Liver (tissue), 9 donors: Measurements from ENCODE around the gene BNC2. TPM values are rescaled to one million over a fixed set of nuclear protein-coding genes. Genes with fewer than 3 reads are reported as not detected.

Experiments
- DNase-seq: peaks from one replicate; pipeline ENCODE4 v3.0.0-alpha.2; 2017; ENCODE audit warnings: low spot score
- H3K27ac ChIP-seq, 2 donors: one replicate each; pipeline ENCODE4 v1.7.0; 2013; ENCODE audit warnings: inconsistent platforms in 2 of 2, low read length in 2 of 2, control low read depth in 1 of 2, low read depth in 1 of 2, mild to moderate bottlenecking in 1 of 2
- H3K27me3 ChIP-seq, 4 donors: one replicate each; pipeline versions ENCODE4 v1.6.1 to v1.7.0; 2013; ENCODE audit warnings: low read length in 3 of 4, inconsistent platforms in 1 of 4, mild to moderate bottlenecking in 1 of 4, moderate library complexity in 1 of 4; ENCODE audit not compliant: control insufficient read depth in 4 of 4, insufficient read depth in 4 of 4
- H3K36me3 ChIP-seq, 4 donors: one replicate each; pipeline versions ENCODE4 v1.6.1 to v1.7.0; 2013; ENCODE audit warnings: low read length in 3 of 4, mild to moderate bottlenecking in 3 of 4, low read depth in 1 of 4, moderate library complexity in 1 of 4; ENCODE audit not compliant: control insufficient read depth in 4 of 4, insufficient read depth in 3 of 4
- H3K4me1 ChIP-seq, 4 donors: one replicate each; pipeline versions ENCODE4 v1.6.1 to v1.7.0; 2013; ENCODE audit warnings: low read length in 3 of 4, mild to moderate bottlenecking in 3 of 4, moderate library complexity in 1 of 4; ENCODE audit not compliant: control insufficient read depth in 4 of 4, insufficient read depth in 4 of 4
- H3K4me3 ChIP-seq, 3 donors: one replicate each; pipeline versions ENCODE4 v1.6.1 to v1.7.0; 2013; ENCODE audit warnings: low read length in 3 of 3, control low read depth in 1 of 3, low read depth in 1 of 3, mild to moderate bottlenecking in 1 of 3
- H3K9ac ChIP-seq, 2 donors: one replicate each; pipeline ENCODE4 v1.7.0; 2013; ENCODE audit warnings: low read length in 2 of 2, mild to moderate bottlenecking in 2 of 2, moderate library complexity in 2 of 2, control low read depth in 1 of 2, low read depth in 1 of 2
- H3K9me3 ChIP-seq, 4 donors: one replicate each; pipeline versions ENCODE4 v1.6.1 to v1.7.0; 2013; ENCODE audit warnings: low read length in 3 of 4; ENCODE audit not compliant: control insufficient read depth in 4 of 4
- ATF3 ChIP-seq: IDR thresholded peaks from 2 replicates; pipeline ENCODE4 v1.6.1; 2016; ENCODE audit warnings: antibody characterized with exemption
- EGR1 ChIP-seq, 2 donors: IDR thresholded peaks; 2 replicates each; pipeline ENCODE4 v1.6.1; 2016 to 2018; ENCODE audit warnings: antibody characterized with exemption in 2 of 2, low read depth in 2 of 2
- FOXA1 ChIP-seq: IDR thresholded peaks from 2 replicates; pipeline ENCODE4 v1.6.1; 2016; ENCODE audit warnings: antibody characterized with exemption
- FOXA2 ChIP-seq: IDR thresholded peaks from 2 replicates; pipeline ENCODE4 v1.6.1; 2016; ENCODE audit warnings: antibody characterized with exemption
- GABPA ChIP-seq, 2 donors: IDR thresholded peaks in 1 of 2; conservative IDR thresholded peaks in 1 of 2; 2 replicates each; pipeline ENCODE4 v1.6.1; 2016; ENCODE audit warnings: antibody characterized with exemption in 2 of 2, mild to moderate bottlenecking in 1 of 2, moderate library complexity in 1 of 2
- HNF4A ChIP-seq, 2 donors: conservative IDR thresholded peaks; 2 replicates each; pipeline ENCODE4 v1.6.1; 2016; ENCODE audit warnings: antibody characterized with exemption in 2 of 2, mild to moderate bottlenecking in 2 of 2
- HNF4G ChIP-seq: IDR thresholded peaks from 2 replicates; pipeline ENCODE4 v1.6.1; 2016; ENCODE audit warnings: antibody characterized with exemption
- JUND ChIP-seq, 2 donors: IDR thresholded peaks; 2 replicates each; pipeline ENCODE4 v1.6.1; 2016; ENCODE audit warnings: antibody characterized with exemption in 2 of 2
- MAX ChIP-seq: IDR thresholded peaks from 2 replicates; pipeline ENCODE4 v1.6.1; 2016; ENCODE audit warnings: antibody characterized with exemption
- NR2F2 ChIP-seq: IDR thresholded peaks from 2 replicates; pipeline ENCODE4 v1.6.1; 2016; ENCODE audit warnings: antibody characterized with exemption
- RAD21 ChIP-seq, 2 donors: IDR thresholded peaks; 2 replicates each; pipeline ENCODE4 v1.6.1; 2016; ENCODE audit warnings: antibody characterized with exemption in 2 of 2, mild to moderate bottlenecking in 2 of 2
- REST ChIP-seq: IDR thresholded peaks from 2 replicates; pipeline ENCODE4 v1.6.1; 2016; ENCODE audit warnings: antibody characterized with exemption, mild to moderate bottlenecking
- RXRA ChIP-seq, 2 donors: IDR thresholded peaks; 2 replicates each; pipeline ENCODE4 v1.6.1; 2017 to 2018; ENCODE audit warnings: antibody characterized with exemption in 2 of 2, mild to moderate bottlenecking in 1 of 2
- SP1 ChIP-seq: IDR thresholded peaks from 2 replicates; pipeline ENCODE4 v1.6.1; 2018; ENCODE audit warnings: antibody characterized with exemption, mild to moderate bottlenecking
- YY1 ChIP-seq: IDR thresholded peaks from 2 replicates; pipeline ENCODE4 v1.6.1; 2016; ENCODE audit warnings: antibody characterized with exemption, mild to moderate bottlenecking
- WGBS: extraction: QIAGEN DNeasy Blood & Tissue Kit; methylation state at CpG from one replicate; pipeline ENCODE4 v1.1.7; 2013; 5-methylcytosine and 5-hydroxymethylcytosine counted together
- polyA plus RNA-seq, 2 donors: library from polyadenylated mRNA; stranded (reverse) in 1 of 2; unstranded in 1 of 2; fragments of 200-250 nt in 1 of 2; fragments of >200 nt in 1 of 2; fragmentation: Nextera tagmentation in 1 of 2; extraction: Ambion mirVana in 1 of 2; gene quantifications; one replicate each; pipeline versions ENCODE4 v1.2.1 to v1.2.3, GENCODE V29; 2013 to 2015
- total RNA-seq, 2 donors: library from RNA; depleted of rRNA; stranded (reverse); fragments of >200 nt; gene quantifications; one replicate each; pipeline ENCODE4 v1.2.3, GENCODE V29; 2014
- TF ChIP-seq, protein P1 (sequence below): IDR thresholded peaks from 2 replicates; pipeline ENCODE4 v1.6.1; 2016; ENCODE audit warnings: antibody characterized with exemption
- TF ChIP-seq, protein P2 (sequence below): fragments of 150-350 bp; IDR thresholded peaks from 2 replicates; pipeline ENCODE4 v1.5.1; 2017; ENCODE audit warnings: improper control_type of control experiment, low read depth, low read length; ENCODE audit not compliant: missing input control
- donor health status: healthy.
- donor health status: healthy.
- donor health status: healthy.
- donor health status: healthy.
- donor health status: healthy.

The BNC2 gene
- total and polyA plus RNA-seq, 4 donors: 0.07 to 0.67 (median 0.08) TPM

DNA sequence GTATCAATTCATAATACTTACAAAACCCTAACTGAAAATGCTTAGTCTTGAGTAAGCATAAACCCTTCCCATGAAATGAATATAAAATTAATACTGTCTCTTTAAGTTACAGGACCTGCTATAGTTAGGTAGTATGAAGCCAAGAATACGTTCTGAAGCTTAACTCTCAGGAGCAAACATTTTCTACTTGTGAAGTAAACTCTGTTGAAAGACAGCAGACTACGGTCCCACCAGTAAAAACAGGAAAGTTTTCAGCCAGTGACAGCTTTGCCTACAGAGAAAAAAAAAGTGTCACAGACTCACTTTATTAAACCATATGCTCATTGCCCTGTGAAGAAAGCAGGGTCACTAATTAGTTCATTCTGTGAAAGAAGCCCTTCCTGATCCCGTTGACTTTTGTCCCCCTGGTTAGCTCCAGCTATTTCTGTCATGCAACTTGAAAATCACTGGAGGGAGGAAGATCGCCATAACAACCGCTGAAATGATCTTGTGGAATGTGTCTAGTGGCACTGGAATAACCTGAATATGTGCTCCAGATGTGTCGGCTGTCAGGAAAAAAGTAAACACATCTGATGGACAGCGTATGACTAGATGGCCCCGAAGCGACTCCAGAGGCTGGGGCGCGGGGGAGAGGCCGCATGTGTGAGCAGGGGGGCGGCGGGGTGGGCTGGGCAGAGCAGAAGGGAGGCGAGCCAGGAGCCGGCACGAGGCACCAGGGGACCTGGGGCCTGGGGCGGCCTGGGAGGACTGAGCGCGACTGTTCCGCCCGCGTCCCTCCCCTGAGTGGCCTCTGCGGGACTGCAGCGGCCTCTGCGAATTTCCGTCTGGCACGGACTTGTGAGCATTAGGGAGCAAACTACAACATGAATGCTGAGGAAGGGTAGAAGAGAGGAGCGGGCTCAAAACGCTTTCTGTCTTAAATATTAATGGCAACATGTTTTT, 41.9 kb downstream of the BNC2 start:
- Histone ChIP-seq H3K4me3 (no peak overlapping the region), H3K27ac (peak overlapping the region in 1 of 2 donors; percentile 29), H3K4me1 (no peaks in the 10 kb centered on the region), H3K36me3 (no peaks in the 10 kb centered on the region), H3K27me3 (peaks cover 0 to 5% (median 1%) of the 10 kb centered on the region in 4 donors), H3K9me3 (peaks cover 0 to 2% (median 0%) of the 10 kb centered on the region in 4 donors), H3K9ac (no peak overlapping the region)
- 15% methylated on average over 30 of the region's 30 CpGs for WGBS
- DNase-seq: peak; percentile 40
- TF ChIP-seq YY1 (no peak), NR2F2 (peak; percentile 58)

DNA sequence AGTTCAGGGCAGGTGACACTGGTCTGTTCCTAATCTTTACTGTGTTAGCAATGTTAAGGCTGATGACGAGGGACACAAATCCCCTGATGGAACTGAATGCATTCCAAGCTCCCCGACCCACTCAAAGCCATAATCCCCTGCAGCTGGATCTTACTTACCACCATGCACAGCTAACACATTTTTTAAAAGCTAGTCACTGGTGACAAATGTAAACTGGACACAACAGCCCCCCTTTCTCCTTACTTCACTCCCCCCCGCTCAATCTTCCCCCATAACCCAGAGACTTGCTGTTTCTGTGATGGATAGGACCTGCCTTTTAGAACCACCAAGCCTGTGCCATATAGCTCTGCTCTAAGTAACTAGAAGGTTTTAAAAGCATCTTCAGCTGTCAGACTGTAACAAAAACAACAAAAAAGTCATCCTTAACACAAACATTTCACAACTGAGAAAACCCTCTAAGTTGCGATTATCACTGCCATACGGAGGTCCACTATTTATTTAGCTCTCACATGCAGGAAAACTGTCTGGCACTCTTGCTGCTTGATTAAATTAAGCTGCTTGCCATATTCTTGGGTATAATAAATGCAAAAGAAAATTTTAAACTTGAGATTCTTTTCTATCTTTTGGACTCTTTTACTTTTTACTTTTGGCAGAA, 44.4 kb downstream of the BNC2 start:
- DNase-seq: no peak
- 59% methylated on average over 5 of the region's 5 CpGs for WGBS
- Histone ChIP-seq H3K27me3 (peaks cover 0 to 5% (median 1%) of the 10 kb centered on the region in 4 donors), H3K9me3 (peaks cover 0 to 2% (median 0%) of the 10 kb centered on the region in 4 donors), H3K9ac (no peak overlapping the region), H3K4me1 (no peaks in the 10 kb centered on the region), H3K4me3 (no peak overlapping the region), H3K36me3 (no peaks in the 10 kb centered on the region), H3K27ac (no peak overlapping the region)
- TF ChIP-seq RXRA (IDR thresholded peaks at IDR 0.05): no peak
- no peak for TF ChIP-seq HNF4A (conservative IDR thresholded peaks at IDR 0.05)
- TF ChIP-seq YY1: no peak
- TF ChIP-seq SP1: no peak
- no peak for TF ChIP-seq EGR1 (IDR thresholded peaks at IDR 0.05; ENCODE audit: low read depth in 2 of 2)

DNA sequence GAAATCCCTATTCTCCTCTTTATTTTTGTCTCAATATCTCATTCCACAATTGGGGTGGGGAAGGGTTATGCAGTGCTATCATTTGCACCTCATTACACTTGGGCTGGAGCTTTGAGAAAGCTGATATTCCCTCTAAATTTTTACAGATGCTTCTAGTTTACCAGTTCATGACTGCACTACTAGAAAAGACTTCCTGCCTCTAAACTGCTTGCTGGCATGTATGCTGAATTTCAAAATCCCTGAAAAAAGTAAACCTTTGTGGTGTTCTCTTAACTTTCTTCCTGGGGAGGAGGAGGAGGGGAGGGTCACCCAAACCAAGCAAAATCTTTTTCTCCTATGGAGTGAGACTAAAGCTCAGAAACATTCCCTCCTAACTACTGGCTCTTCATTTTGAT, 45.1 kb downstream of the BNC2 start:
- Histone ChIP-seq H3K4me3 (no peak overlapping the region), H3K9me3 (peaks cover 0 to 2% (median 0%) of the 10 kb centered on the region in 4 donors), H3K9ac (no peak overlapping the region), H3K27me3 (peaks cover 0 to 5% (median 1%) of the 10 kb centered on the region in 4 donors), H3K27ac (no peak overlapping the region), H3K4me1 (no peaks in the 10 kb centered on the region), H3K36me3 (no peaks in the 10 kb centered on the region)
- DNase-seq: no peak
- no peak for TF ChIP-seq ATF3
- TF ChIP-seq SP1: no peak
- no peak for TF ChIP-seq RAD21 (IDR thresholded peaks at IDR 0.05)
- TF ChIP-seq MAX: no peak
- TF ChIP-seq FOXA2: no peak
- no peak for TF ChIP-seq HNF4G
- no peak for TF ChIP-seq GABPA (IDR thresholded peaks at IDR 0.05 in 1 of 2, conservative IDR thresholded peaks at IDR 0.05 in 1 of 2)
- TF ChIP-seq, protein P1, sequence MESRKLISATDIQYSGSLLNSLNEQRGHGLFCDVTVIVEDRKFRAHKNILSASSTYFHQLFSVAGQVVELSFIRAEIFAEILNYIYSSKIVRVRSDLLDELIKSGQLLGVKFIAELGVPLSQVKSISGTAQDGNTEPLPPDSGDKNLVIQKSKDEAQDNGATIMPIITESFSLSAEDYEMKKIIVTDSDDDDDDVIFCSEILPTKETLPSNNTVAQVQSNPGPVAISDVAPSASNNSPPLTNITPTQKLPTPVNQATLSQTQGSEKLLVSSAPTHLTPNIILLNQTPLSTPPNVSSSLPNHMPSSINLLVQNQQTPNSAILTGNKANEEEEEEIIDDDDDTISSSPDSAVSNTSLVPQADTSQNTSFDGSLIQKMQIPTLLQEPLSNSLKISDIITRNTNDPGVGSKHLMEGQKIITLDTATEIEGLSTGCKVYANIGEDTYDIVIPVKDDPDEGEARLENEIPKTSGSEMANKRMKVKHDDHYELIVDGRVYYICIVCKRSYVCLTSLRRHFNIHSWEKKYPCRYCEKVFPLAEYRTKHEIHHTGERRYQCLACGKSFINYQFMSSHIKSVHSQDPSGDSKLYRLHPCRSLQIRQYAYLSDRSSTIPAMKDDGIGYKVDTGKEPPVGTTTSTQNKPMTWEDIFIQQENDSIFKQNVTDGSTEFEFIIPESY: no peak
- TF ChIP-seq REST: no peak
- no peak for TF ChIP-seq JUND (IDR thresholded peaks at IDR 0.05)
- no peak for TF ChIP-seq EGR1 (IDR thresholded peaks at IDR 0.05; ENCODE audit: low read depth in 2 of 2)
- no peak for TF ChIP-seq HNF4A (conservative IDR thresholded peaks at IDR 0.05)
- TF ChIP-seq NR2F2: no peak
- no peak for TF ChIP-seq RXRA (IDR thresholded peaks at IDR 0.05)
- TF ChIP-seq FOXA1: no peak
- TF ChIP-seq, protein P2, sequence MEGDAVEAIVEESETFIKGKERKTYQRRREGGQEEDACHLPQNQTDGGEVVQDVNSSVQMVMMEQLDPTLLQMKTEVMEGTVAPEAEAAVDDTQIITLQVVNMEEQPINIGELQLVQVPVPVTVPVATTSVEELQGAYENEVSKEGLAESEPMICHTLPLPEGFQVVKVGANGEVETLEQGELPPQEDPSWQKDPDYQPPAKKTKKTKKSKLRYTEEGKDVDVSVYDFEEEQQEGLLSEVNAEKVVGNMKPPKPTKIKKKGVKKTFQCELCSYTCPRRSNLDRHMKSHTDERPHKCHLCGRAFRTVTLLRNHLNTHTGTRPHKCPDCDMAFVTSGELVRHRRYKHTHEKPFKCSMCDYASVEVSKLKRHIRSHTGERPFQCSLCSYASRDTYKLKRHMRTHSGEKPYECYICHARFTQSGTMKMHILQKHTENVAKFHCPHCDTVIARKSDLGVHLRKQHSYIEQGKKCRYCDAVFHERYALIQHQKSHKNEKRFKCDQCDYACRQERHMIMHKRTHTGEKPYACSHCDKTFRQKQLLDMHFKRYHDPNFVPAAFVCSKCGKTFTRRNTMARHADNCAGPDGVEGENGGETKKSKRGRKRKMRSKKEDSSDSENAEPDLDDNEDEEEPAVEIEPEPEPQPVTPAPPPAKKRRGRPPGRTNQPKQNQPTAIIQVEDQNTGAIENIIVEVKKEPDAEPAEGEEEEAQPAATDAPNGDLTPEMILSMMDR: no peak
